GM23338 (cell line): ENCODE results near the gene MROH7. TPM values are rescaled to one million over a fixed set of nuclear protein-coding genes. Genes with fewer than 3 reads are reported as not detected.
A peak's percentile ranks its signal among the peaks of the same experiment; 100 is the strongest.

ENCODE experiments used
- ATAC-seq: fragments of 200-7000 bp; cut with Tn5 transposase; 3 replicates; pipeline ENCODE4 v1.9.1; 2020
- DNase-seq: peaks from one replicate; pipeline ENCODE4 v3.0.0-alpha.2; 2015; ENCODE audit warnings: low spot score
- H2AFZ ChIP-seq: fragments of 200-600 bp; sonication (generic); 2 replicates; pipeline ENCODE4 v1.8.0; 2016; ENCODE audit warnings: antibody characterized with exemption, mild to moderate bottlenecking, moderate library complexity
- H3F3A ChIP-seq: fragments of 200-600 bp; sonication (generic); replicated peaks from 2 replicates; pipeline ENCODE4 v1.8.0; 2017; ENCODE audit warnings: antibody characterized with exemption, mixed run types, low read depth
- H3K27ac ChIP-seq: fragments of 200-600 bp; sonication (generic); 2 replicates; pipeline ENCODE4 v1.6.1; 2016; ENCODE audit warnings: low read depth
- H3K27me3 ChIP-seq: fragments of 200-600 bp; sonication (generic); 2 replicates; pipeline ENCODE4 v1.8.0; 2016; ENCODE audit warnings: mild to moderate bottlenecking, mixed run types, moderate library complexity; ENCODE audit not compliant: insufficient read depth
- H3K36me3 ChIP-seq: fragments of 200-600 bp; sonication (generic); 2 replicates; pipeline ENCODE4 v1.8.0; 2016; ENCODE audit warnings: mild to moderate bottlenecking; ENCODE audit not compliant: insufficient read depth
- H3K4me1 ChIP-seq: fragments of 200-600 bp; sonication (generic); 2 replicates; pipeline ENCODE4 v1.8.0; 2016; ENCODE audit warnings: mild to moderate bottlenecking, moderate library complexity; ENCODE audit not compliant: insufficient read depth
- H3K4me2 ChIP-seq: fragments of 200-600 bp; sonication (generic); 2 replicates; pipeline ENCODE4 v1.7.1; 2017; ENCODE audit warnings: mixed run types
- H3K4me3 ChIP-seq: fragments of 200-600 bp; sonication (generic); 2 replicates; pipeline ENCODE4 v1.6.1; 2016; ENCODE audit warnings: mixed run types
- H3K79me2 ChIP-seq: fragments of 200-600 bp; sonication (generic); replicated peaks from 2 replicates; pipeline ENCODE4 v1.8.0; 2017; ENCODE audit warnings: mild to moderate bottlenecking; ENCODE audit not compliant: insufficient read depth
- H3K9me2 ChIP-seq: fragments of 200-600 bp; sonication (generic); 2 replicates; pipeline ENCODE4 v1.8.0; 2017; ENCODE audit not compliant: insufficient read depth
- H4K20me1 ChIP-seq: fragments of 200-600 bp; sonication (generic); replicated peaks from 2 replicates; pipeline ENCODE4 v1.8.0; 2017; ENCODE audit warnings: mild to moderate bottlenecking; ENCODE audit not compliant: insufficient read depth
- H3K27ac Mint-ChIP-seq: 2 replicates; pipeline ENCODE4 v1.8.0; 2020; ENCODE audit warnings: inconsistent platforms, mild to moderate bottlenecking, moderate library complexity, mixed read lengths
- H3K27me3 Mint-ChIP-seq: 3 replicates; pipeline ENCODE4 v1.8.0; 2022; ENCODE audit warnings: low read depth, mild to moderate bottlenecking, moderate library complexity, mixed read lengths, inconsistent platforms; ENCODE audit not compliant: insufficient read depth, poor library complexity
- H3K36me3 Mint-ChIP-seq: 3 replicates; pipeline ENCODE4 v1.8.0; 2021; ENCODE audit warnings: low read depth, mild to moderate bottlenecking, inconsistent platforms, moderate library complexity, mixed read lengths
- H3K4me1 Mint-ChIP-seq: 3 replicates; pipeline ENCODE4 v1.8.0; 2020; ENCODE audit warnings: mild to moderate bottlenecking, inconsistent platforms, mixed read lengths
- H3K4me3 Mint-ChIP-seq: 3 replicates; pipeline ENCODE4 v1.8.0; 2021; ENCODE audit warnings: moderate library complexity, mild to moderate bottlenecking, inconsistent platforms, mixed read lengths
- H3K9me3 Mint-ChIP-seq: 3 replicates; pipeline ENCODE4 v1.8.0; 2020; ENCODE audit warnings: moderate library complexity, mild to moderate bottlenecking, inconsistent platforms, mixed read lengths
- CREB1 ChIP-seq: fragments of 250-450 bp; sonication (Bioruptor Pico); IDR thresholded peaks from 2 replicates; pipeline ENCODE4 v1.5.0; 2020; ENCODE audit warnings: low read depth, mild to moderate bottlenecking, moderate library complexity
- EZH2 ChIP-seq: fragments of 200-600 bp; sonication (generic); IDR thresholded peaks from one replicate; pipeline ENCODE4 v1.8.0; 2017; ENCODE audit warnings: antibody characterized with exemption, mild to moderate bottlenecking, low read depth; ENCODE audit not compliant: unreplicated experiment
- EZH2phosphoT487 ChIP-seq: fragments of 200-600 bp; sonication (generic); IDR thresholded peaks from one replicate; pipeline ENCODE4 v1.8.1; 2018; ENCODE audit warnings: antibody characterized with exemption; ENCODE audit not compliant: unreplicated experiment
- JUNB ChIP-seq: IDR thresholded peaks from one replicate; pipeline ENCODE4 v1.6.1; 2016; ENCODE audit warnings: antibody characterized with exemption; ENCODE audit not compliant: unreplicated experiment
- NANOG ChIP-seq: IDR thresholded peaks from 2 replicates; pipeline ENCODE4 v1.6.1; 2016; ENCODE audit warnings: antibody characterized with exemption, borderline replicate concordance
- POLR2AphosphoS5 ChIP-seq: IDR thresholded peaks from 2 replicates; pipeline ENCODE4 v1.6.1; 2016; ENCODE audit warnings: antibody characterized with exemption, low read depth
- STAT1 ChIP-seq: IDR thresholded peaks from one replicate; pipeline ENCODE4 v1.6.1; 2016; ENCODE audit warnings: antibody characterized with exemption; ENCODE audit not compliant: unreplicated experiment
- ZNF331 ChIP-seq: fragments of 250-450 bp; sonication (Bioruptor Pico); IDR thresholded peaks from 2 replicates; pipeline ENCODE4 v1.5.0; 2020; ENCODE audit warnings: low read depth, mild to moderate bottlenecking, moderate library complexity
- polyA plus RNA-seq: library from polyadenylated mRNA; unstranded; fragments of >200 nt; fragmentation: Nextera tagmentation; extraction: Ambion mirVana; gene quantifications from 2 replicates; pipeline ENCODE4 v1.2.1, GENCODE V29; 2016
- total RNA-seq: library from RNA; depleted of rRNA; stranded (reverse); fragments of >200 nt; shearing (Covaris generic); gene quantifications from 2 replicates; pipeline ENCODE4 v1.2.3, GENCODE V29; 2014
- TF ChIP-seq, protein P1 (sequence below), 2 experiments: fragments of 200-600 bp in 1 of 2; sonication (generic) in 1 of 2; conservative IDR thresholded peaks; 2 replicates each; pipeline versions ENCODE4 v1.5.1 to v1.6.1; 2016 to 2017; ENCODE audit warnings: antibody characterized with exemption in 2 of 2, low read depth in 2 of 2, mild to moderate bottlenecking in 2 of 2, moderate library complexity in 1 of 2
- TF ChIP-seq, protein P2 (sequence below): IDR thresholded peaks from 2 replicates; pipeline ENCODE4 v1.6.1; 2016; ENCODE audit warnings: antibody characterized with exemption

Gene MROH7
- total and polyA plus RNA-seq, 2 experiments from 2014 or later: 0.17 TPM; not detected in 1

DNA sequence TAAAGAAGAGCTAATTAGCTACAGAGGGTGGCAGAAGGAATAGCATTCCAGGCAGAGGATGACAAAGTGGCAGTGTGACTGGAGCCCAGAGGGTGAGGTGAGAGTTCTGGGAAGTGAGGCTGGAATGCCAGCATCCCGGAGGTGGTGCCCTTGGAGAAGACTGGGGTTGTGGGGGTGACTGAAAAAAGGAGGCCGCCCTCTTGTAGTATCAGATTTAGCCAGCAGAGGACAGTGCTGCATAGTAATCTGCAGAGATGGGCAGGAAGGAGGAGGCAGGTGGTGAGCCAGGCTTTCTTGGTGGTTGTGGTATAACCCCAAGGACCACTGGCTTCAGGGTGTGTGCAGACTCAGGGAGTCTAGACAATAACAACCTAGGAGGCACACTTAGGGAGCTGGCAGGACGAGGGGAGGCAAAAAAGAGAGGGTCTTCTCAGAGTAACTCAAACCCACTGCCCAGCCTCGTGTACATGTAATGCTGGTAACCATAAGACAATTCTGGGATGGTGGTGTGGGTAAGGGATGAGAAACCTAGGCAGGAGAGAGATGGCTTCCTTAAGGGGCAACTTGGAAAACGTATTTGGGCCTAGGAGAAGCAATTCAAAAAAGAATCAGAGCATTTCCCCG lies 30.5 kb downstream of the MROH7 start:
- Histone ChIP-seq H4K20me1 (no peaks in the 10 kb centered on the region), H2AFZ (0 out of 2 replicates have a peak overlapping the region, but pooled peaks have one; percentile 43), H3K4me1 (no peaks in the 10 kb centered on the region), H3K36me3 (no peaks in the 10 kb centered on the region), H3K4me2 (no peak overlapping the region), H3K79me2 (no peaks in the 10 kb centered on the region), H3K27ac (no peak overlapping the region), H3K27me3 (no peaks in the 10 kb centered on the region), H3K9me2 (no peaks in the 10 kb centered on the region), H3F3A (no peaks in the 10 kb centered on the region), H3K4me3 (no peak overlapping the region)
- H3K36me3 Mint-ChIP-seq: no peaks in the 10 kb centered on the region
- peaks cover 7% of the 10 kb centered on the region; the same call in 2 of the 3 replicates for H3K4me1 Mint-ChIP-seq
- peaks cover 5% of the 10 kb centered on the region for H3K27me3 Mint-ChIP-seq
- H3K9me3 Mint-ChIP-seq: no peaks in the 10 kb centered on the region
- no peak for TF ChIP-seq JUNB
- no peak for TF ChIP-seq CREB1 (CRISPR knock-in tag)
- TF ChIP-seq EZH2phosphoT487: no peak
- TF ChIP-seq, protein P1, sequence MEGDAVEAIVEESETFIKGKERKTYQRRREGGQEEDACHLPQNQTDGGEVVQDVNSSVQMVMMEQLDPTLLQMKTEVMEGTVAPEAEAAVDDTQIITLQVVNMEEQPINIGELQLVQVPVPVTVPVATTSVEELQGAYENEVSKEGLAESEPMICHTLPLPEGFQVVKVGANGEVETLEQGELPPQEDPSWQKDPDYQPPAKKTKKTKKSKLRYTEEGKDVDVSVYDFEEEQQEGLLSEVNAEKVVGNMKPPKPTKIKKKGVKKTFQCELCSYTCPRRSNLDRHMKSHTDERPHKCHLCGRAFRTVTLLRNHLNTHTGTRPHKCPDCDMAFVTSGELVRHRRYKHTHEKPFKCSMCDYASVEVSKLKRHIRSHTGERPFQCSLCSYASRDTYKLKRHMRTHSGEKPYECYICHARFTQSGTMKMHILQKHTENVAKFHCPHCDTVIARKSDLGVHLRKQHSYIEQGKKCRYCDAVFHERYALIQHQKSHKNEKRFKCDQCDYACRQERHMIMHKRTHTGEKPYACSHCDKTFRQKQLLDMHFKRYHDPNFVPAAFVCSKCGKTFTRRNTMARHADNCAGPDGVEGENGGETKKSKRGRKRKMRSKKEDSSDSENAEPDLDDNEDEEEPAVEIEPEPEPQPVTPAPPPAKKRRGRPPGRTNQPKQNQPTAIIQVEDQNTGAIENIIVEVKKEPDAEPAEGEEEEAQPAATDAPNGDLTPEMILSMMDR (conservative IDR thresholded peaks at IDR 0.05; ENCODE audit: low read depth in 2 of 2): peak; percentile 82 to 98
- TF ChIP-seq EZH2: no peak
- peak; percentile 86 for DNase-seq
- no peak overlapping the region for H3K27ac Mint-ChIP-seq
- H3K4me3 Mint-ChIP-seq: no peak overlapping the region
- peak; percentile 95 for ATAC-seq

DNA sequence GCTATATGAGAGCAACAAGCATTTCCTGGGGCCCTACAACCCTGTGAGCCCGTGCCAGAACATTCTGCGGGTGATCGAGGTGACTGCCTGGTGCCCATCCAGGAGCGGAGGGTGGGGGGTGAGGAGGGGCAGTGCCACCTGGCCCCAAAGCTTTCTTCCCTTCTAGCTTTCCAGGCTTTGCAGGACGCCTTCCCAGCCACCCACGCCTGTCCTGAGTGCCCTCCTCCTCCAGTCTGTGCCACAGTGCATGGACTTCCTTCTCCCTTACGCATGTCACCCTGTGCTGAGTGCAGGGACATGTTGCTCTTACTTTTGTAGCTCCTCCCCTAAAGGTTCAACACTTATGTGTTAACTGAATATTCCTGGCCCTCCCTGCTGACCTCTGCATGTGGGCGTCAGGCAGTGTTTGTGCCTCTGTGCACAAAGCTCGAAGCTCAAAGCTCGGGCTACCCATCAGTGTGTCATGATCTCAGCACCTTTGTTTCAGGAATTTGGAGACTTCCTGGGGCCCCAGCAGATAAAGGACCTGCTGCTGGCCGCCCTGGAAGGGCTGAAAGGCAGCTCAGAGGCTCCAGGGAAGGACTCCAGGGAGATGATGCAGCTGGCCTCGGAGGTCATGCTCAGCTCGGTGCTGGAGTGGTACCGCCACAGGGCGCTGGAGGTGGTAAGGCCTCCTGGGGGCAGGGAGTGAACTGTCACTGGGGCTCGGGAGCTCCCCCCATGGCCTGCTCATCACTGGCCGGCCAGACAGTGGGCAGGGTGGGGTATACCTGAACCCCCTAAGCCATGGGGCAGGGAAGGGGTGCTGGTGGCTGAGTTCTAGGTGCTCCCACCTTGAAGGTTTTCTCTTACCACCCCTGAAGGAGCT lies 37.4 kb downstream of the MROH7 start:
- peak overlapping the region; percentile 10; the same call in 1 of the 2 replicates for H2AFZ ChIP-seq
- Mint-ChIP-seq H3K9me3 (no peaks in the 10 kb centered on the region), H3K4me1 (peaks cover 11% of the 10 kb centered on the region), H3K27ac (no peak overlapping the region), H3K36me3 (no peaks in the 10 kb centered on the region), H3K4me3 (no peak overlapping the region), H3K27me3 (peaks cover 5% of the 10 kb centered on the region)
- TF ChIP-seq, protein P1 (conservative IDR thresholded peaks at IDR 0.05; ENCODE audit: low read depth in 2 of 2): no peak
- TF ChIP-seq POLR2AphosphoS5 (no peak), ZNF331 (no peak), JUNB (no peak), EZH2phosphoT487 (no peak), NANOG (no peak), STAT1 (no peak), EZH2 (no peak)
- TF ChIP-seq, protein P2, sequence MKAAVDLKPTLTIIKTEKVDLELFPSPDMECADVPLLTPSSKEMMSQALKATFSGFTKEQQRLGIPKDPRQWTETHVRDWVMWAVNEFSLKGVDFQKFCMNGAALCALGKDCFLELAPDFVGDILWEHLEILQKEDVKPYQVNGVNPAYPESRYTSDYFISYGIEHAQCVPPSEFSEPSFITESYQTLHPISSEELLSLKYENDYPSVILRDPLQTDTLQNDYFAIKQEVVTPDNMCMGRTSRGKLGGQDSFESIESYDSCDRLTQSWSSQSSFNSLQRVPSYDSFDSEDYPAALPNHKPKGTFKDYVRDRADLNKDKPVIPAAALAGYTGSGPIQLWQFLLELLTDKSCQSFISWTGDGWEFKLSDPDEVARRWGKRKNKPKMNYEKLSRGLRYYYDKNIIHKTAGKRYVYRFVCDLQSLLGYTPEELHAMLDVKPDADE: no peak
- H3K79me2 ChIP-seq: no peaks in the 10 kb centered on the region
- ATAC-seq (peak; percentile 36), DNase-seq (no peak)
- no peaks in the 10 kb centered on the region for H3F3A ChIP-seq
- no peaks in the 10 kb centered on the region for H3K36me3 ChIP-seq
- no peaks in the 10 kb centered on the region for H3K9me2 ChIP-seq
- no peak overlapping the region for H3K27ac ChIP-seq
- H3K27me3 ChIP-seq: no peaks in the 10 kb centered on the region
- no peak overlapping the region for H3K4me3 ChIP-seq
- H3K4me1 ChIP-seq: no peaks in the 10 kb centered on the region
- H4K20me1 ChIP-seq: no peaks in the 10 kb centered on the region
- no peak overlapping the region for H3K4me2 ChIP-seq
